Measurements from ENCODE around the gene DBI. TPM values are rescaled to one million over a fixed set of nuclear protein-coding genes. Genes with fewer than 3 reads are reported as not detected.

Gene DBI
- total RNA-seq, 1 experiment from 2014 or later, result 129 TPM

GRCh38 chr2:119415630-119416029 is 48.9 kb downstream of the DBI start:
- Histone ChIP-seq H3K9me2 (ENCODE audit: insufficient read depth) (no peaks in the 10 kb centered on the region), H3K4me2 (ENCODE audit: low read length) (no peak overlapping the region), H3K4me1 (ENCODE audit: control insufficient read depth in 1 of 2, insufficient read depth in 2 of 2, low read length in 2 of 2) (no peaks in the 10 kb centered on the region), H3K9me3 (ENCODE audit: control insufficient read depth in 1 of 2, insufficient read depth in 1 of 2, low read depth in 1 of 2, low read length in 2 of 2) (no peaks in the 10 kb centered on the region), H3K27ac (ENCODE audit: low read depth, low read length) (no peak overlapping the region), H3K9ac (ENCODE audit: low read length) (no peak overlapping the region), H3K79me2 (ENCODE audit: insufficient read depth, low read length) (no peaks in the 10 kb centered on the region), H3K4me3 (replicated peaks in 1 of 2; ENCODE audit: low read depth in 1 of 2, low read length in 2 of 2) (no peak overlapping the region), H3K27me3 (ENCODE audit: insufficient read depth, low read length) (no peaks in the 10 kb centered on the region), H2AFZ (ENCODE audit: low read depth, low read length, poor library complexity, severe bottlenecking) (no peak overlapping the region), H4K20me1 (ENCODE audit: insufficient read depth) (no peaks in the 10 kb centered on the region), H3K36me3 (ENCODE audit: control insufficient read depth in 1 of 2, insufficient read depth in 2 of 2, low read length in 2 of 2) (no peaks in the 10 kb centered on the region)
- no peak for ATAC-seq
- POLR2A ChIA-PET, result no interaction called here
- no peak for TF ChIP-seq EZH2phosphoT487 (IDR thresholded peaks at IDR 0.05; ENCODE audit: borderline replicate concordance)
- TF ChIP-seq CTCF (IDR thresholded peaks at IDR 0.05 in 2 of 3, conservative IDR thresholded peaks at IDR 0.05 in 1 of 3; ENCODE audit: borderline replicate concordance in 1 of 3, insufficient read depth in 1 of 3, low read depth in 2 of 3, low read length in 2 of 3), result no peak
- TF ChIP-seq FOSL1 (IDR thresholded peaks at IDR 0.05; ENCODE audit: low read depth), result no peak
- no peak for TF ChIP-seq EGR1 (IDR thresholded peaks at IDR 0.05; ENCODE audit: low read depth)
- TF ChIP-seq POLR2A (IDR thresholded peaks at IDR 0.05; ENCODE audit: borderline replicate concordance, extremely low read depth, insufficient read depth, insufficient read length), result no peak
- no peak for TF ChIP-seq TCF7L2 (IDR thresholded peaks at IDR 0.05; ENCODE audit: borderline replicate concordance, extremely low read depth, insufficient read depth, insufficient read length)
- no peak for TF ChIP-seq ZFX (IDR thresholded peaks at IDR 0.05)
- TF ChIP-seq MAX (IDR thresholded peaks at IDR 0.05), result no peak
- TF ChIP-seq JUND (IDR thresholded peaks at IDR 0.05), result no peak
- TF ChIP-seq SRF (IDR thresholded peaks at IDR 0.05; ENCODE audit: low read depth), result no peak
- no peak for TF ChIP-seq CBX3 (IDR thresholded peaks at IDR 0.05; ENCODE audit: low read depth)
- intact Hi-C loops (cut with micrococcal nuclease), result no loop called here
- CTCF ChIA-PET, result interaction anchor here (2.4 kb wide), 1 partner anchor 61 kb away, joined by 9 read pairs; no protein-coding TSS in a partner anchor
- no TSS peak for BruUV-seq (replicated peaks)
- DNase-seq (ENCODE audit: low read depth, low spot score), result no peak
- RAD21 ChIA-PET (ENCODE audit: low non-redundant PET in 1 of 2, low total read pairs in 2 of 2, uncharacterized antibody in 2 of 2, unreplicated experiment in 2 of 2), result no interaction called here

Data from HCT116 (cell line).